ENCODE results near the gene MCM10.
A peak's percentile ranks its signal among the peaks of the same experiment; 100 is the strongest.

MCM10 gene

DNA sequence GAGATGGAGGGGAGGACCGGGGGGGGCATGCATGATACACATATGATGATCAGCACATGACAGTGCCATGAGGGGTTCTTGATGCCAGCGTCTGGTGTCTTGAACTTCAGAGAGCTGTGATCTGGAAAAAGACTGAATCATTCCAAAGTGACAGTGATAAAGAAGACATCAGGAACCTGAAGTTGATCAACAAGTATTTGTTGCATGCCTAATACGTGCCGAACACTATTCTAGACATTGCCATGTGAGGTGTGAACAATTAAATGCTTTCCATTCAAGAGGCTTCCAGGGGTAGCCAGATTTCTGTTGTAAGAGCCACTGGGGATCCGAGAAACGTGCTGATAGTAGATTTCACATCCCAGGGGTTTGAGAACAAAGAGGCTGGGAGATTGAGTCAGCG is 6.2 kb downstream of the MCM10 start:
- DNase-seq: no peak

DNA sequence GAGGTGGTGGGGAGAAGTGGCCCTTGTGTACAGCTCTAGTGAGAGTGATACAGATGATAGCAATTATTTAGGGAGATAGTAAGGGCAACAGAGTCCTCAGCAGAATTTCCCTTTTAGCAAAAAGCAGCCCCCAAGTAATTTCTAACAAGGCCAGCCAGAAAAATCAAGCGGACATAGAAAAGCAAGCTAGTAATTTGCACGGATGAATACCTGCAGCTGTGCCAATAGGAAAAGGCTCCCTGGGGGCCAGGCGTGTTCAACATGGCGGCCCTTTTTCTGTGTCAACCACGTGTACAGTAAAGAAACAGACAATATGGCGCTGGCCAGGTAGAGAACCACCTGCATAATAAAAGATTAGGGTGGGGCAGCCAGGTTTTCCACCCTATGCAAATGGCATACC is 7.4 kb downstream of the MCM10 start:
- no peak for DNase-seq

DNA sequence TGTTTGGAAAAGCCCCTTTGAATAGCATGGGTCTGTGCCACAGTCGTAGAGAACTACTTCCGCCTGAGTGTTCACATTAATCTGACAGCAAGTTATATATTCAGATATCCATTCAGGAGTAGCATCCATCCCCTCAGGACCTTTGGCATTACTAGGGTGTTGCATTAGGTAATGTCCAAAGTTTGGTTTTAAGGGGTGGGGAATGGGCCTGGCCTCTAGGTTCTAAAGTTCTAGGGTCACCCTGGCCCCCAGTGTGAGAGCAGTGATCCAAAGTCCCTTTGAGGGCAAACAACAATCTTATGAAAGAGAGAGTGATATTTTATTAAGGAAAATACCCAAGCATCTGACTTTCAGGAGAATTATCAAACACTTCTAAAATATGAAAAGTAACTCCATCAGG is 12.3 kb downstream of the MCM10 start:
- no peak for DNase-seq

DNA sequence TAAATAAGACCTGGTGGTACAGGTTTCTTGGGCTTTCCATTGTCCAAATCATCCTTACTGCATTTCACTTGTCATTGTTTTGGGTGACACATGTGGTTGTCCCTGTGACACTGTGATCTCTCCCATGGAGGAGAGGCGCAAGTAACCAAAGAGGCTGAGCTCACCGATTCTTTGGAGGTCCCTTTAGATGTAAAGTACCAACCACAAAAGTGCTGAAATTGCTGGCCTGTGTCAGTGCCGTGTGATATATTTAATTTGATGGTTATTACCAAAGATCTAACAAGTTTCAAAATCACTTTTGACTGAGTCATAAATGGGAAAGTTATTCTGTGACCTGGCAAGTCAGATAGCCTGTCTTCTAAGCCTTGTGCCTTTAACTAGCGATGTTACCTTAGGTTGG is 19.4 kb downstream of the MCM10 start:
- DNase-seq: peak in 1 of 5 donors; percentile 14

DNA sequence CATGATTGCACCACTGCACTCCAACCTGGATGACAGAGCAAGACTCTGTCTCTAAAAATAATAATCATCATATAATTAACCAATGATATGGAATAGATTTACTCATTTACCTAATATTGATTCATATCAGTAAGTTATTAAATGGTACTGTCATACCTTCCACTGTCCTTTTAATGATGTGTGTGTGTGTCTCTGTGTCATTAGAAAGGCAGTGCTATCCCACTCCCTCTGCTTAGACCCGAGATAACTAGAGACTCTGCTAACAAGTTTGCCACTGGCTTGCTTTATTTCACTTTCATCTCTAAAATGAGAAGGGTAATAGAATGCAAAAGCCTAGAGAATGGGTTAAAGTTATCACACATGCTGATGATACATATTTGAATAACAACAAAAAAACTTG is 21.1 kb downstream of the MCM10 start:
- DNase-seq: no peak

DNA sequence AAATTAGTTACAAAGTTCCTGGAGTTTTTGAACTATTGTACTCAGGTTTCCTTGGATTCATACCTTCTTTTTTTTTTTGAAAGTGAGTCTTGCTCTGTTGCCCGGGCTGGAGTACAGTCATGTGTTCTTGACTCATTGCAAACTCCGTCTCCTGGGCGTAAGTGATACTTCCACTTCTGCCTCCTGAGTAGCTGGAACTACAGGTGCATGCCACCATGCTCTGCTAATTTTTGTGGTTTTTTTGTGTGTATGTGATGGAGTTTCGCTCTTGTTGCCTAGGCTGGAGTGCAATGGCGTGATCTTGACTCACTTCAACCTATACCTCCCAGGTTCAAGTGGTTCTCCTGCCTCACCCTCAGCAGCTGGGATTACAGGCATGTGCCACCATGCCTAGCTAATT is 22.3 kb downstream of the MCM10 start:
- DNase-seq: no peak

DNA sequence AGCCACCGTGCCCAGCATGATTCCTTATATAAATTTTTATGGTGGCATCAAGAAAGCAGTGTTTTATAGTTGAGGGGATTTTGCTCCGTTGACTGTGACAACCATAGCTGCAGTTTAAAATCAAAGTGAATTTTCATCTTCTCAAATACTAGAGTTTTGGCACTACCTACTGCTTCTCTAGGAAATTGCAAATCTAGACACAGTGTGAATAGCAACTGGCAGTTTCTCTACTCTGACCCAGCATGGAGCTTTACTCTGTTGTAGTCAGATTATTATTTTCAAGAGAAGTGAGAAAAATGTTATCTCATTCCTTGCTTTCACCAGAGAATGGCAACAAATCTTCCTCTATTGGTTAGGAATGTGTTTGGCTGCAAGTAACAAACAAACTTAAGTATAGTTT is 22.9 kb downstream of the MCM10 start:
- DNase-seq: no peak

DNA sequence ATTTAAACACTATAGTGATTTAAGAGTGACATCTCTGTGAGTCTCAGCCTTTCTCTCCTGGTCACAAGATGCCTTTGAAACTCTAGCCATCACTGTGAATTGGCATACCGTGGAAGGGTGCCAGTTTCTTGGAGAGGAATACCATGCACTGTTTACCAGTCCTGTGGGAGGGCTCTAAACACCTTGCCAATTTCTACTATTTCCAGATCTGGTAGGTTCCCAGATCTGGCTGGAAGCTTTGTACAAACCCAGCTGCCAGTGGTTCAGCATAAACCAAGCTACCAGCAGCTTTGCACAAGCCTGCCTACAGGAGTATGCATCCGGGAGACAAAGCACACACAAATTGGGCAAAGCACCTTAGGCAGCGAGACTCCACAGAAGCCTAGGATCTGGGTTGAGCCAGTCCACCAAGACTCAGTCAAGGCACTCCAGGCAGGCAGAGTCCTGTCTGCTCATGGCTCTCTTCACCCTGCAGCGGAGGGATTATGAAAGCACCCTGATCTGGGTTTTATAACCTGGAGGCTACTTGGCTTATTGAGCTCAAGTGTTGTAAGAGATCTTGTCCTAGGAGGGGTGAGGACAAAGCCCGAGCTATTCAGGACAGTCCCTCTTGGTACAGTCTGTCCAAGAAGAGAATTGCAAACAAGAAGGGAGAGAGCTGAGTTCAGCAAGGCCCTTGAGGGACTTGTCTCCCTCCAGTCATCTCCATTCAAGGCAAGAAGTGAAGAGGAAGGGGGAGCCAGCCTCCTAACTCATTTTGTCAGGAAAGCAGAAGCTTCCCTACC is 23.6 kb downstream of the MCM10 start:
- DNase-seq: no peak

DNA sequence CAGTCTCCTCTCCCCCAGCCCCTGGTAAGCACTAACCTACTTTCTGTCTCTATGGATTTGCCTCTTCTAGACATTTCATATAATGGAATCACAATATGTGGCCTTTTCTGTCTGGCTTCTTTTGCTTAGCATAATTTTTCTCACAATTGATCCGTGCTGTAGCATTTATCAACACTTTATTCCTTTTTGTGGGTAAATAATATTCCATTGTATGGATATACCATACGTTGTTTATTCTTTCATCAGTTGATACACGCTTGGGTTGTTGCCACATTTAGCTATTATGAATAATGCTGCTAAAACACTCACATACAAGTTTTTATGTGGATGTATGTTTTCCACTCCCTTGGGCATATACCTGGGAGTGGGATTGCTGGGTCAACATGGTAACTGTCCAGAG is 25.8 kb downstream of the MCM10 start:
- no peak for DNase-seq

DNA sequence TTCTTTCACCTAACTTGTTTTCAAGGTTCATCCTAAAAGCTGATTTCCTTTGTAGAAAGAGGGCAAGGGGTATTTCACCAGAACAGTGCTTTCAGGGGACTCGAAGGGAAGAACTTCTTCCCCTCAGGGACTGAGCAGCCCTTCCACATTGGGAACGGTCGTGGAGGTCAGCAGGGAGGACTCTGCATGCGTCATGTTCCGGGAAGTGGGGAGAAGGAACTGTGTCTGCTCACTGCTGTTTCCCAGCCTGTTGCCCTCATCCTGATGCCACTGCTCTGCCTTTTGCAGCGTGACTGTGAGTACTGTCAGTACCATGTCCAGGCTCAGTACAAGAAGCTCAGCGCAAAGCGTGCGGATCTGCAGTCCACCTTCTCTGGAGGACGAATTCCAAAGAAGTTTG is 27.2 kb downstream of the MCM10 start:
- DNase-seq: no peak

DNA sequence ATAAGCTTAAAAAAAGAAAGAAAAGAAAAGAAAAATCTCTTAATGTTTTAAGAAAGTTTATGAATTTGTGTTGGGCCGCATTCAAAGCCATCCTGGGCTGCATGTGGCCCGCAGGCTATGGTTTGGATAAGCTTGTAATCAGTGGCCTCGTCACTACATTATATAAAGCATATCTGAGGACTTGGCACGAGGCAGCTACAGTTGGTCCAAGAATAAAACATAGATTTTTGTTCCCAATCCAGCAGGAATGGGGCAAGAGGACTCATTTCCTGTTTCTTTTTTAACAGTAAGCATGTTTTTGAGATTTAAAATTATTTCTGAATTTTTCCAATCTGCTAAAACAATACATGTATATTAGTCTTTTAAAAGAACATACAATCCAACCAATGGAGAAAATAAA is 28.6 kb downstream of the MCM10 start:
- DNase-seq: no peak

DNA sequence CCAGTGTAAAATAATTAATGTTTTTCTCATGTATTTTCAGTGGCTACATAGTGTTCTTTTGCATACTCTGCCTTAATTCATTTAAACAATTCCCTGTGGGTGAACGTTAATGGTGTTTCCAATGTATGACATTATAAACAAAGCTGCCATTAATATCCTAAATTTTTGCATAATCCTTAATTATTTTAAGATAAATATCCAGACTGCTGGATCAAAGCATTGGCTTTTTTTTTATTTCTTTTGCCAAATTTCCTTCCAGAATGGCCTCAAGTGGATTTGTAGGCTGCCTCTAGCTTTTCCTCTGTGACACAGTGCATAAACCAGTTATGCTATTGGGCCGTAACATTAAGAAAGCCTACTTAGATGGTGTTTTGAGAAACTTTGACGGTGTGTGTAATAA is 29.5 kb downstream of the MCM10 start:
- DNase-seq: no peak

DNA sequence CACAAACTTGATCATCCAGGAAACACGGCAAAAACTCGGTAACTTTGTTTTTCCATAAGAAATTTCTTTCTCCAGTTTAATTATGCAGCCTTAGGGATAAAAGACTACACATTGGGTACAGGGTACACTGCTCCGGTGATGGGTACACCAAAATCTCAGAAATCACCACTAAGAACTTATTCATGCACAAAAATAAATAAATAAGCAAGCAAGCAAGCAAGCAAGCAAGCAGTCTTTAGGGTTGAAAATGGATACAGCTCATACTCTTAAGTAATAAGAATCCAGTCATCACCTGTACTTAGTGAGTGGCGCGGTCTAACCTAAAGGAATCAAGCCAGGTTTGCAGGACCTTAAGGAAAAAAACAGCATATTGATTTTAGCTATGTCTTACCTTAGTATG is 30.0 kb downstream of the MCM10 start:
- no peak for DNase-seq

DNA sequence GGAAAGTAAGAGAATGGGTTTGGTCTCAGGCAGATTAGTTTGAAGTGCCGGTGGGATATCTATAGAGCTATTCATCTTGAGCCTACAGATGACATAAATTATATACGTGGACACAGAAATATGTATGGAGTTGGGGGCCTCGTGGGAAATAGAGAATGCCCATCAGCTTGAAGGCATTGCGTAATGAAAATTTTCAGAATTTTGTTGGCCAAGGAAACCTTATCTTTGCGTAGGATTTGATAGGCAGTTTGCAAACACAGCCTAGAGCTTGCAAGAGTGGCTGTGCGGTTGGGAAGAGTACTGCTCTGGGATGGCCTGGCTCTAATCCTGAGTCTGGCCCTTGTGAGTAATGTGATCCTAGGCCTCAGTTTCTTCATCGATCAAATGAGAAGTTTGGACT is 32.3 kb downstream of the MCM10 start:
- no peak for DNase-seq

DNA sequence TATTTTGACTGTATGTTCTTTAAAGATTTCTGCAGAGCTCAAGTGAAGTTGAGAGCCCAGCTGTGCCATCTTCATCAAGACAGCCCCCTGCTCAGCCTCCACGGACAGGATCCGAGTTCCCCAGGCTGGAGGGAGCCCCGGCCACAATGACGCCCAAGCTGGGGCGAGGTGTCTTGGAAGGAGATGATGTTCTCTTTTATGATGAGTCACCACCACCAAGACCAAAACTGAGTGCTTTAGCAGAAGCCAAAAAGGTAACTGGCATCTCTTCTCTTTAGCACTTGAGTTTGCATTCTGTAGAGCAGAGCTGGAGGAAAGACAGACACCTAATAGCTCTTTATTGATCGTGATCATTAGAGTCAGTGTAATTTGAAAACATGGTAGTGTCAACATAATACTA is 33.7 kb downstream of the MCM10 start:
- no peak for DNase-seq

DNA sequence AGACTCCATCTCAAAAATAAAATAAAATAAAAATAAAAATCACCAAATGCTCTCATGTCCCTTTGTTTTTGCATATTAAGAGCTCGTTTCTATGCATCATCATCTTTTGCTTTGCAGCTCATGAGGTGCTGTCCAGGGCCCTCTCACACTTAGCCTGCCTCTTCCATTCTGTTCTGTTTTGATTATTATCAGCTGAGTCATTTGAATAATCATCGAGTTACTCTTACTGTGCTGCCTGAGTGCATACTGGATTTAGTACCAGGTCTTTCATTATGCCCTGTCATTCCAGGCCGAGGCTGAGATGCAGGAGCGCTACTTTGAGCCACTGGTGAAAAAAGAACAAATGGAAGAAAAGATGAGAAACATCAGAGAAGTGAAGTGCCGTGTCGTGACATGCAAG is 39.8 kb downstream of the MCM10 start:
- no peak for DNase-seq

DNA sequence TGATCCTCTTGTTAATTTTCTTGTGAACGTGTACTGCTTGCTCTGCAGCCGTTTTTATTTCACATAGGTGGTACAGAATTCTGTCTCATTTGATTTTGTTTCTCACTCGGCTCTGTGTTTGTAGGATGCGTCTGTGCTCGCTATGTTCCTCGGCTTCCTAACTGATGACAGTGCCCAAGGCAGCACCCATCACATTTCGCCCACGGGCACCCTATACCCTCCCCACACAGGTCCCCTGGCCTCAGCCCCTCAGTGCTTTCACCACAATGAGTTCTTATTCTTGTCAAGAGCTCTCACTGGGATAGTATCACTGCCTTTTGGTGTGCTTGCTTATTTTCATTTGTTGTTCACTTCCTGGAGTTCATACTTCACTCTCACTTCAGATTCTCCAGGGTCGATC is 44.7 kb downstream of the MCM10 start:
- no peak for DNase-seq

DNA sequence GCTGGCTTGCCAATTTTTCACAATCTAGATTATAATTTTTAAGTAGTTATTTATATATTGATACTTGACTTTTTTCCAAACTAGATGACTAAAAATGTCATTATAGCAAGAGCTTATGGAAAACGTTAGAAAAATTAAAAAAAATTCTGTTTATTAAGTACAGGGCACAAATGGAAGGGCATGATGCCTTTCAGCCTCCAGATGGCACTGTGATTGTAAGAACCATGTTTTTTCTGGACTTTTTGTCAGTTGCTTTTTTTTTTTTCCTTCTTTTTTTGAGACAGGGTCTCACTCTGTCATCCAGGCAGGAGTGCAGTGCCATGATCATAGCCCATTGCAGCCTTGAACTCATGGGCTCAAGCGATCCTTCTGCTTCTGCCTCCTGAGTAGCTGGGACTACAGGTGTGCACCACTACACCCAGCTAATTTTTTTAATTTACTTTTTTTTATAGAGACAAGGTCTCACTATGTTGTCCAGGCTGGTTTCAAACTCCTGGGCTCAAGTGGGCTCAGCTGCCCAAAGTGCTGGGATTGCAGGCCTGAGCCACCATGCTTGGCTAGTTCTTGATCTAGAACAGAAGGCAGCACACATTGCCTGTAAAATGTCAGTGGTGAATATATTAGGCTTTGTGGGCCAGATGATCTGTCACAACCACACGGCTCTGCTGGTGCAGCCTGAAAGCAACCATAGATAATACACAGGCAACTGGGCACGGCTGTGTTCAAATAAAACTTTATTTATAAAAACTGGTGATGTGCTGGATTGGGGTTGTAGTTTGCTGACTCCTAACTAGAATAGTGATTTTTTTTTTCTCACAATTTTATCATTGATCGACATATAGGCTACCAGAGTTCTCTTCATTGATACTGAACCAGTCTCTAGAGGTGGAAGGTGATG is 45.4 kb downstream of the MCM10 start:
- peak in 1 of 5 donors; percentile 8 for DNase-seq

DNA sequence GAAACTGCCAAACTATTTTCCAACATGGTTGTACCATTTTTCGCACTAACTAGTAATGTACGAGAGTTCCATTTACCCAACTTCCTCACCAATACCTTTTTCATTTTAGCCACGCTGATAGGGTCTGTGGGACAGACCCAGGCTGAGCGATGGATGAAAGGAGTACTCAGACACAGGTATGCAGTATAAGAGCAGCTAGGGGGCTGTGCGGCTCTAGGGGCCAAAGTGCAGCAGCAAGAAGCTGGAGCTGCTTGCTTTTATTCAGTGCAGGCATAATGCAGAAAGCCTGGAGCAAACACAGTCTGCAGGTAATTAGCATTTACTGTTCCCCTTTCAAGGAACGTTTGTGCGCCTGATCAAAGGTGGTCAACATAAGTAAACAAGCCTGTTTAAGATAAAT is 51.8 kb downstream of the MCM10 start:
- no peak for DNase-seq

DNA sequence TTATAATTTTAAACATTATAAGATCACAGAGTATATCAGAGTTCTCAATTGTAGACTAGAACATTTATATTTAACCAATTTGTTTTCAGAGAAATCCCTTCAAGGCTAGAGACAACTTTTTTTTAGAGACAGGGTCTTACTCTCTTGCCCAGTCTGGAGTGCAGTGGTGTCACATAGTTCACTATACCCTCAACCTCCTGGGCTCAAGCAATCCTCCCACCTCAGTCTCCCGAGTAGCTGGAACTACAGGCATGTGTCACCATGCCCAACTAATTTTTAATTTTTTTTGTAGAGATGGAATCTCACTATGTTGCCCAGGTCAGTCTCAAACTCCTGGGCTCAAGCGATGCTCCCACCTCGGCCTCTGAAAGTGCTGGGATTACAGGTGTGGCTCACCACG is 57.5 kb downstream of the MCM10 start:
- DNase-seq: no peak

DNA sequence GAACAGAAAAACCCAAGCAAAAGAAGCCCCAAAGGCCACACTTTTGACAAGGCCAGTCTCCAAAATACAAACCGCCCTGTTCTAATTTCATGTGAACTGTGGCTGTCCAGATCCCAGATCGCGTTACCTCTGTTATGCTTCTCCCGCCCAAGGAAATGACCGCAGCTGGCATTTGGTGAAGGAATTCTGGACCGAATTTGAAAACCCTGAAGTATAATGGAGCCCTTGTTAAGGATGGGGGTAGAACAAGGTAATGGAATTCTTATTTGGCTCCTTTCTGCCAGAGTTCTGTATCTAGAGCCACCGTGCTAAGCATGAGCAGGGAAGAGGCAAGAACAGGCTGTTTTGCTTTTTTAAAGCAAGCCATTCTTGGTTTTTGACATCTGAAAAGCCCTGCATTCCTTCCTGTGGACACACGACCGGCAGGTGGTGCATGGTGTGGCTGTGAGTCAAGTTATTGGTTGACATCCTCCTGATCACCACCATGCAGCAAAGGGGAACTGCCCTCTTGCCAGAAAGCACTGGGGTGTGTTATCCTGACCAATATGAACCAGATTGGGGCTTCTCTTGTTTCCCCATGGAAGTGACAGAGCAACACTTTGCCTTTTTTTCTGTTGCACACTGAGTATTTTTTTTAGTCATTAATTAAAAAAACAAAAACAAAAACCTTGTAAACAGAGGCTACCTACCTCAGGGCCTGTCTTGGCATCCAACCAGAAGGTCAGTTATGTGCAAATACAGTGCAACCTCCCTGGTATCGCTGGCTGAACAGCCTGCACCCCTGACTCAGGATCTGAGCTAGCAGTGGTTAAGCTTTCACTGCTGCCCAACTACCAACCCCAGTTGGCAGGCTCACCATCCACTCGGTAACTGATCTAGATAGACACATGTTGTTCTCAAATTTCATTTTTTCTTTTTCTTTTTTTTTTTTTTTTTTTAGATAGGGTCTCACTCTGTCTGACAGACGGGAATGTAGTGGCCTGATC is 58.6 kb downstream of the MCM10 start:
- DNase-seq: no peak

DNA sequence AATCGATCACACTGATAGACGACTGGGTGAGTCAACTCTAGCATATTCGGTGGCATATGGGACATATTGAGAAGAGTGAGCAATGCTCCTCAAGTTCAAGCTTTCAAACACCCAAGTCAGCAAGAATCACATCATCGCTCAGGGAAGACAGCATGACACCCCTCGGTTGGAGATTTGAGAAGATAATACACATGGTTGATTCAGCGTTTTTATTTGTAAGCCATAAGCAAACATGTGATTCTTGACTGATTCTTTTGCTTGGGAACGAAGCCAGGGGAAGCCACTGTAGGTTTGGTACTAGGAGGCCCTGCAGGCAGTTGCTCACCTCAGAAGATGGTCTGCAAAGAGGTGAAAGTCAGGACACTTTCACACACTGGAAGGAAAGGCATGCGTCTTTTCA is 60.2 kb downstream of the MCM10 start:
- DNase-seq: no peak

DNA sequence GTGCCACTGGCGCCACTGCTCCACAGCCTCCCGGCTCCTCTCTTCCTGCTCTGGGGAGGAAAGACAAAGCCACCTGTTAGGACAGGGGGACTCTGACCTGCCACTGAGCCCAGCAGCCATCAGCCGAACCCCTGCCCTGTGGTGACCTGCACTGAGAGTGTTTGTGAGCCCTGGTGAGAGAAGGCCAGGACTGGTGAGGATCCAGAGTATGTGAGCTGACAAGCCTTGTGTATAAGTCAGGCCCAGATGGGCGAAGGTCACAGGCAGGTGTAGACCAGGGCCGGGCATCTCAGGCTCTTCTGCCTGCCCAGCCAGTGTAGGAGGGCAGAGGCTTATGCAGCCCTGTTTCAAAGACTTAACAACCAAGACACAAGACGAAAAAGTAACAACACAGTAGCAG is 60.8 kb downstream of the MCM10 start:
- no peak for DNase-seq

All from T-helper 1 cell (primary cell).